ENCODE data around the gene BUD31. TPM values are rescaled to one million over a fixed set of nuclear protein-coding genes. Genes with fewer than 3 reads are reported as not detected.

The BUD31 gene
- total RNA-seq, 1 donor from 2014 or later: 176 TPM

- Histone ChIP-seq H3K27ac (ENCODE audit: low read depth, low read length) (no peak overlapping the region), H2AFZ (ENCODE audit: low read depth, low read length) (no peak overlapping the region), H3K4me2 (ENCODE audit: low read length) (no peak overlapping the region), H3K79me2 (ENCODE audit: insufficient read depth, low read length) (peaks cover 64% of the 10 kb centered on the region), H3K9ac (ENCODE audit: low read length) (no peak overlapping the region), H3K27me3 (ENCODE audit: insufficient read depth, low read length) (no peaks in the 10 kb centered on the region), H3K9me3 (ENCODE audit: insufficient read depth, low read depth, low read length) (no peaks in the 10 kb centered on the region), H4K20me1 (ENCODE audit: insufficient read depth, low read length) (peaks cover 84% of the 10 kb centered on the region), H3K4me3 (ENCODE audit: insufficient read depth, low read depth, low read length) (no peak overlapping the region), H3K4me1 (ENCODE audit: insufficient read depth, low read length) (peaks cover 12% of the 10 kb centered on the region), H3K36me3 (ENCODE audit: insufficient read depth, low read length) (peaks cover 22% of the 10 kb centered on the region)
- DNase-seq (ENCODE audit: low read depth) (no peak), FAIRE-seq (no peak)
- Mint-ChIP-seq H3K9me3 (ENCODE audit: unreplicated experiment) (no peaks in the 10 kb centered on the region), H3K36me3 (ENCODE audit: low read depth, unreplicated experiment) (peaks cover 22% of the 10 kb centered on the region), H3K27me3 (ENCODE audit: low read depth, unreplicated experiment) (no peaks in the 10 kb centered on the region), H3K27ac (ENCODE audit: unreplicated experiment) (no peak overlapping the region), H3K4me3 (ENCODE audit: unreplicated experiment) (no peak overlapping the region), H3K4me1 (ENCODE audit: low read depth, unreplicated experiment) (peaks cover 21% of the 10 kb centered on the region)
- TF ChIP-seq CTCF (IDR thresholded peaks at IDR 0.05; ENCODE audit: insufficient read depth, low read depth, low read length): no peak
- no peak for TF ChIP-seq EZH2 (IDR thresholded peaks at IDR 0.05; ENCODE audit: insufficient read depth, low read length)
Measured at GRCh38 chr7:99402854-99403253, 5.9 kb upstream of the BUD31 start.

GRCh38 chr7:99403764-99404163 lies 5.0 kb upstream of the BUD31 start:
- H4K20me1 ChIP-seq (ENCODE audit: insufficient read depth, low read length): peaks cover 77% of the 10 kb centered on the region
- H3K4me1 Mint-ChIP-seq (ENCODE audit: low read depth, unreplicated experiment): peaks cover 18% of the 10 kb centered on the region
- H3K4me3 ChIP-seq (ENCODE audit: insufficient read depth, low read depth, low read length): no peak overlapping the region
- peak overlapping the region; percentile 36 for H3K27ac Mint-ChIP-seq (ENCODE audit: unreplicated experiment)
- H3K27ac ChIP-seq (ENCODE audit: low read depth, low read length): no peak overlapping the region
- no peak for FAIRE-seq
- no peak overlapping the region for H3K4me3 Mint-ChIP-seq (ENCODE audit: unreplicated experiment)
- peaks cover 69% of the 10 kb centered on the region for H3K79me2 ChIP-seq (ENCODE audit: insufficient read depth, low read length)
- no peaks in the 10 kb centered on the region for H3K27me3 Mint-ChIP-seq (ENCODE audit: low read depth, unreplicated experiment)
- H3K9me3 ChIP-seq (ENCODE audit: insufficient read depth, low read depth, low read length): no peaks in the 10 kb centered on the region
- no peaks in the 10 kb centered on the region for H3K9me3 Mint-ChIP-seq (ENCODE audit: unreplicated experiment)
- no peak overlapping the region for H2AFZ ChIP-seq (ENCODE audit: low read depth, low read length)
- peaks cover 12% of the 10 kb centered on the region for H3K4me1 ChIP-seq (ENCODE audit: insufficient read depth, low read length)
- H3K9ac ChIP-seq (ENCODE audit: low read length): peak overlapping the region; percentile 12
- H3K27me3 ChIP-seq (ENCODE audit: insufficient read depth, low read length): no peaks in the 10 kb centered on the region
- no peak for DNase-seq (ENCODE audit: low read depth)
- peaks cover 19% of the 10 kb centered on the region for H3K36me3 Mint-ChIP-seq (ENCODE audit: low read depth, unreplicated experiment)
- no peak for TF ChIP-seq EZH2 (IDR thresholded peaks at IDR 0.05; ENCODE audit: insufficient read depth, low read length)
- no peak for TF ChIP-seq CTCF (IDR thresholded peaks at IDR 0.05; ENCODE audit: insufficient read depth, low read depth, low read length)
- peak overlapping the region; percentile 4 for H3K4me2 ChIP-seq (ENCODE audit: low read length)
- H3K36me3 ChIP-seq (ENCODE audit: insufficient read depth, low read length): peaks cover 22% of the 10 kb centered on the region

GRCh38 chr7:99404235-99404976 lies 4.4 kb upstream of the BUD31 start:
- Histone ChIP-seq H3K4me3 (ENCODE audit: insufficient read depth, low read depth, low read length) (no peak overlapping the region), H3K79me2 (ENCODE audit: insufficient read depth, low read length) (peaks cover 74% of the 10 kb centered on the region), H3K9me3 (ENCODE audit: insufficient read depth, low read depth, low read length) (no peaks in the 10 kb centered on the region), H4K20me1 (ENCODE audit: insufficient read depth, low read length) (peaks cover 76% of the 10 kb centered on the region), H3K9ac (ENCODE audit: low read length) (peak overlapping the region; percentile 12), H2AFZ (ENCODE audit: low read depth, low read length) (no peak overlapping the region), H3K4me2 (ENCODE audit: low read length) (peak overlapping the region; percentile 4), H3K27ac (ENCODE audit: low read depth, low read length) (no peak overlapping the region), H3K27me3 (ENCODE audit: insufficient read depth, low read length) (no peaks in the 10 kb centered on the region), H3K36me3 (ENCODE audit: insufficient read depth, low read length) (peaks cover 22% of the 10 kb centered on the region), H3K4me1 (ENCODE audit: insufficient read depth, low read length) (peaks cover 12% of the 10 kb centered on the region)
- no peak for FAIRE-seq
- no peaks in the 10 kb centered on the region for H3K27me3 Mint-ChIP-seq (ENCODE audit: low read depth, unreplicated experiment)
- TF ChIP-seq CTCF (IDR thresholded peaks at IDR 0.05; ENCODE audit: insufficient read depth, low read depth, low read length) (no peak), EZH2 (IDR thresholded peaks at IDR 0.05; ENCODE audit: insufficient read depth, low read length) (no peak)
- H3K4me3 Mint-ChIP-seq (ENCODE audit: unreplicated experiment): peak overlapping the region; percentile 28
- H3K9me3 Mint-ChIP-seq (ENCODE audit: unreplicated experiment): no peaks in the 10 kb centered on the region
- peaks cover 17% of the 10 kb centered on the region for H3K36me3 Mint-ChIP-seq (ENCODE audit: low read depth, unreplicated experiment)
- H3K27ac Mint-ChIP-seq (ENCODE audit: unreplicated experiment): peak overlapping the region; percentile 36
- peaks cover 17% of the 10 kb centered on the region for H3K4me1 Mint-ChIP-seq (ENCODE audit: low read depth, unreplicated experiment)
- DNase-seq (ENCODE audit: low read depth): peak; percentile 16

All from astrocyte (in vitro differentiated cells and primary cell).